CD14-positive monocyte (primary cell): Measurements from ENCODE around the gene ST13. TPM values are rescaled to one million over a fixed set of nuclear protein-coding genes. Genes with fewer than 3 reads are reported as not detected.
"Not testable (repeated sequence)": the region's sequence is repeated elsewhere in the genome, so short reads cannot be mapped to it uniquely, and the experiment has no call there.

Experiments
- DNase-seq, 3 donors: peaks; one replicate each; pipeline ENCODE4 v3.0.0-alpha.2; 2011 to 2022
- H2AFZ ChIP-seq: 2 replicates; pipeline ENCODE4 v1.6.0; 2012; ENCODE audit warnings: mild to moderate bottlenecking, low read depth, low read length, inconsistent platforms; ENCODE audit not compliant: insufficient read depth, poor library complexity, severe bottlenecking
- H3K27ac ChIP-seq, 2 donors: 1 replicate in 1 of 2; 2 replicates in 1 of 2; pipeline ENCODE4 v1.5.1; 2012 to 2013; ENCODE audit warnings: low read length in 2 of 2, control low read depth in 1 of 2, inconsistent platforms in 1 of 2, low read depth in 1 of 2, mild to moderate bottlenecking in 1 of 2
- H3K27me3 ChIP-seq, 2 donors: one replicate each; pipeline versions ENCODE4 v1.6.0 to v1.6.1; 2011 to 2013; ENCODE audit warnings: low read length in 2 of 2; ENCODE audit not compliant: control insufficient read depth in 2 of 2, insufficient read depth in 2 of 2
- H3K36me3 ChIP-seq, 2 donors: replicated peaks in 1 of 2; 1 replicate in 1 of 2; 2 replicates in 1 of 2; pipeline versions ENCODE4 v1.5.1 to v1.6.1; 2012 to 2013; ENCODE audit warnings: low read length in 2 of 2, control low read depth in 1 of 2, inconsistent platforms in 1 of 2, mild to moderate bottlenecking in 1 of 2; ENCODE audit not compliant: insufficient read depth in 2 of 2, control insufficient read depth in 1 of 2
- H3K4me1 ChIP-seq, 2 donors: 1 replicate in 1 of 2; 2 replicates in 1 of 2; pipeline versions ENCODE4 v1.5.1 to v1.6.1; 2012 to 2013; ENCODE audit warnings: low read length in 2 of 2, control low read depth in 1 of 2, inconsistent platforms in 1 of 2, mild to moderate bottlenecking in 1 of 2, moderate library complexity in 1 of 2; ENCODE audit not compliant: insufficient read depth in 2 of 2, control insufficient read depth in 1 of 2
- H3K4me2 ChIP-seq: replicated peaks from 2 replicates; pipeline ENCODE3; 2012; ENCODE audit warnings: low read length, moderate library complexity, mild to moderate bottlenecking; ENCODE audit not compliant: poor library complexity, severe bottlenecking; ENCODE audit errors: extremely low read depth
- H3K4me3 ChIP-seq, 3 experiments: fragments of 200-600 bp in 1 of 3; sonication (generic) in 1 of 3; replicated peaks in 1 of 3; 1 replicate in 2 of 3; 2 replicates in 1 of 3; pipeline ENCODE4 v1.5.1; 2011 to 2013; ENCODE audit warnings: low read length in 3 of 3, mild to moderate bottlenecking in 3 of 3, control low read depth in 2 of 3, low read depth in 2 of 3, inconsistent platforms in 1 of 3, moderate library complexity in 1 of 3
- H3K79me2 ChIP-seq: 2 replicates; pipeline ENCODE4 v1.6.0; 2012; ENCODE audit warnings: mild to moderate bottlenecking, control low read depth, inconsistent platforms, low read length, moderate library complexity; ENCODE audit not compliant: insufficient read depth
- H3K9ac ChIP-seq: 2 replicates; pipeline ENCODE4 v1.6.0; 2017; ENCODE audit warnings: low read length, mild to moderate bottlenecking; ENCODE audit not compliant: insufficient read depth, poor library complexity, severe bottlenecking
- H3K9me3 ChIP-seq, 2 donors: replicated peaks in 1 of 2; 1 replicate in 1 of 2; 2 replicates in 1 of 2; pipeline versions ENCODE4 v1.5.1 to v1.6.1; 2012 to 2013; ENCODE audit warnings: low read length in 2 of 2, control low read depth in 1 of 2; ENCODE audit not compliant: control insufficient read depth in 1 of 2, insufficient read depth in 1 of 2
- H4K20me1 ChIP-seq: 2 replicates; pipeline ENCODE4 v1.6.0; 2012; ENCODE audit warnings: mild to moderate bottlenecking, low read length, control low read depth, moderate library complexity; ENCODE audit not compliant: insufficient read depth
- H3K27ac Mint-ChIP-seq, 7 donors: one replicate each; pipeline ENCODE4 v1.8.0; 2020; ENCODE audit warnings: mild to moderate bottlenecking in 7 of 7, mixed read lengths in 7 of 7, moderate library complexity in 6 of 7, inconsistent platforms in 2 of 7
- H3K27me3 Mint-ChIP-seq, 3 donors: one replicate each; pipeline ENCODE4 v1.8.0; 2021 to 2022; ENCODE audit warnings: low read depth in 3 of 3, mild to moderate bottlenecking in 3 of 3, mixed read lengths in 3 of 3, moderate library complexity in 3 of 3, inconsistent platforms in 1 of 3
- H3K36me3 Mint-ChIP-seq, 2 donors: one replicate each; pipeline ENCODE4 v1.8.0; 2020; ENCODE audit warnings: mixed read lengths in 2 of 2, inconsistent platforms in 1 of 2, mild to moderate bottlenecking in 1 of 2
- H3K4me1 Mint-ChIP-seq: one replicate; pipeline ENCODE4 v1.8.0; 2020; ENCODE audit warnings: mild to moderate bottlenecking, mixed read lengths
- H3K4me3 Mint-ChIP-seq, 2 donors: one replicate each; pipeline ENCODE4 v1.8.0; 2020; ENCODE audit warnings: mild to moderate bottlenecking in 2 of 2, mixed read lengths in 2 of 2, moderate library complexity in 1 of 2
- H3K9me3 Mint-ChIP-seq, 7 donors: one replicate each; pipeline ENCODE4 v1.8.0; 2020 to 2022; ENCODE audit warnings: mixed read lengths in 7 of 7, mild to moderate bottlenecking in 6 of 7, moderate library complexity in 6 of 7, inconsistent platforms in 2 of 7
- CTCF ChIP-seq: fragments of 200-600 bp; IDR thresholded peaks from one replicate; pipeline ENCODE4 v1.8.0; 2022; ENCODE audit warnings: antibody characterized with exemption, mild to moderate bottlenecking
- WGBS: methylation state at CpG from one replicate; pipeline ENCODE4 v1.1.5; 2013; ENCODE audit warnings: missing lambda C conversion rate; ENCODE audit not compliant: insufficient coverage; 5-methylcytosine and 5-hydroxymethylcytosine counted together
- intact Hi-C, 2 donors: fragments of 100-400 bp; cut with micrococcal nuclease; formaldehyde crosslinking; loops; one replicate each; pipeline versions ENCODE4 v1.15.0 to v1.15.1; 2023
- polyA plus RNA-seq, 3 donors: library from polyadenylated mRNA; depleted of rRNA in 1 of 3; unstranded in 2 of 3; stranded (reverse) in 1 of 3; fragments of 300-500 nt in 2 of 3; fragments of >200 nt in 1 of 3; fragmentation: Illumina TruSeq in 2 of 3; gene quantifications; 1 replicate in 2 of 3; 2 replicates in 1 of 3; pipeline ENCODE4 v1.2.3, GENCODE V29; 2012 to 2021

Gene ST13
- polyA plus RNA-seq, 3 donors = 56.1 to 81.3 (median 67.2) TPM

- no peaks in the 10 kb centered on the region for H3K79me2 ChIP-seq
- H4K20me1 ChIP-seq = no peaks in the 10 kb centered on the region
- no peak overlapping the region for H3K4me2 ChIP-seq
- DNase-seq = no peak
- WGBS = 78% methylated on average over 1 of the region's 3 CpGs
- H3K36me3 ChIP-seq = peaks cover 6 to 17% of the 10 kb centered on the region in 2 donors
- no peak overlapping the region for H2AFZ ChIP-seq
- H3K27me3 ChIP-seq = no peaks in the 10 kb centered on the region
- intact Hi-C loops = no loop called here
- H3K4me3 ChIP-seq = no peak overlapping the region
- Mint-ChIP-seq H3K27ac (no peak overlapping the region), H3K27me3 (no peaks in the 10 kb centered on the region), H3K9me3 (no peaks in the 10 kb centered on the region), H3K4me3 (no peak overlapping the region), H3K4me1 (no peaks in the 10 kb centered on the region), H3K36me3 (peaks cover 11 to 12% of the 10 kb centered on the region in 2 donors)
- H3K27ac ChIP-seq = no peak overlapping the region
- TF ChIP-seq CTCF = no peak
- H3K9me3 ChIP-seq = no peaks in the 10 kb centered on the region
- H3K4me1 ChIP-seq = no peaks in the 10 kb centered on the region
- H3K9ac ChIP-seq = no peak overlapping the region
Measured at GRCh38 chr22:40874016-40874415, 17.6 kb upstream of the ST13 start.

GRCh38 chr22:40868379-40868778, 11.9 kb upstream of the ST13 start:
- H4K20me1 ChIP-seq, H3K9ac ChIP-seq, H3K9me3 ChIP-seq, intact Hi-C loops, H3K79me2 ChIP-seq, H3K27me3 Mint-ChIP-seq, H3K4me3 ChIP-seq, H3K4me3 Mint-ChIP-seq, H3K27me3 ChIP-seq, H3K4me2 ChIP-seq, H3K4me1 Mint-ChIP-seq, H3K36me3 Mint-ChIP-seq, H3K27ac ChIP-seq, H3K9me3 Mint-ChIP-seq, H2AFZ ChIP-seq, DNase-seq: not testable (repeated sequence)
- Histone ChIP-seq H3K36me3 (peaks cover 6 to 17% of the 10 kb centered on the region in 2 donors), H3K4me1 (peaks cover 8 to 10% of the 10 kb centered on the region in 2 donors)
- 95% methylated on average over 4 of the region's 6 CpGs for WGBS
- peak overlapping the region in 1 of 7 donors; percentile 21 for H3K27ac Mint-ChIP-seq
